Neural progenitor cell (in vitro differentiated cells): ENCODE measurements around the gene MTSS2. TPM values are rescaled to one million over a fixed set of nuclear protein-coding genes. Genes with fewer than 3 reads are reported as not detected.

Source experiments
- DNase-seq: peaks from one replicate; pipeline ENCODE4 v3.0.0-alpha.2; 2016; ENCODE audit warnings: low spot score
- H2AFZ ChIP-seq: fragments of 200-600 bp; sonication (generic); replicated peaks from 2 replicates; pipeline ENCODE4 v1.6.1; 2016; ENCODE audit warnings: antibody characterized with exemption
- H3F3A ChIP-seq: fragments of 200-600 bp; sonication (generic); 2 replicates; pipeline ENCODE4 v1.6.1; 2016; ENCODE audit warnings: antibody characterized with exemption, low read depth
- H3K27ac ChIP-seq: fragments of 200-600 bp; sonication (generic); 2 replicates; pipeline ENCODE4 v1.5.1; 2016; ENCODE audit warnings: mild to moderate bottlenecking
- H3K27me3 ChIP-seq: fragments of 200-600 bp; sonication (generic); 2 replicates; pipeline ENCODE4 v1.6.1; 2016; ENCODE audit warnings: mild to moderate bottlenecking, moderate library complexity
- H3K36me3 ChIP-seq: fragments of 200-600 bp; sonication (generic); 2 replicates; pipeline ENCODE4 v1.5.1; 2016
- H3K4me1 ChIP-seq: fragments of 200-600 bp; sonication (generic); 2 replicates; pipeline ENCODE4 v1.6.1; 2016; ENCODE audit warnings: mixed run types
- H3K4me2 ChIP-seq: fragments of 200-600 bp; sonication (generic); 2 replicates; pipeline ENCODE4 v1.6.1; 2016
- H3K4me3 ChIP-seq: fragments of 200-600 bp; sonication (generic); 2 replicates; pipeline ENCODE4 v1.5.1; 2016
- H3K79me2 ChIP-seq: fragments of 200-600 bp; sonication (generic); 2 replicates; pipeline ENCODE4 v1.6.1; 2016; ENCODE audit warnings: low read depth
- H3K9ac ChIP-seq: fragments of 200-600 bp; sonication (generic); 2 replicates; pipeline ENCODE4 v1.6.1; 2016
- H3K9me3 ChIP-seq: fragments of 200-600 bp; sonication (generic); 2 replicates; pipeline ENCODE4 v1.5.1; 2016; ENCODE audit warnings: low read depth
- H4K20me1 ChIP-seq: fragments of 200-600 bp; sonication (generic); 2 replicates; pipeline ENCODE4 v1.6.1; 2016; ENCODE audit warnings: low read depth
- H3K27ac Mint-ChIP-seq: 3 replicates; pipeline ENCODE4 v1.8.0; 2021; ENCODE audit warnings: mixed read lengths
- H3K27me3 Mint-ChIP-seq: 2 replicates; pipeline ENCODE4 v1.8.0; 2022; ENCODE audit warnings: low read depth, mild to moderate bottlenecking, inconsistent platforms, moderate library complexity, mixed read lengths; ENCODE audit not compliant: insufficient read depth
- H3K36me3 Mint-ChIP-seq: 3 replicates; pipeline ENCODE4 v1.8.0; 2021; ENCODE audit warnings: mixed read lengths
- H3K4me1 Mint-ChIP-seq: 3 replicates; pipeline ENCODE4 v1.8.0; 2021; ENCODE audit warnings: mixed read lengths
- H3K4me3 Mint-ChIP-seq: 3 replicates; pipeline ENCODE4 v1.8.0; 2021; ENCODE audit warnings: mild to moderate bottlenecking, moderate library complexity, mixed read lengths
- H3K9me3 Mint-ChIP-seq: 3 replicates; pipeline ENCODE4 v1.8.0; 2020; ENCODE audit warnings: mixed read lengths
- CTCF ChIP-seq: fragments of 200-600 bp; sonication (generic); IDR thresholded peaks from 2 replicates; pipeline ENCODE4 v1.5.1; 2017; ENCODE audit warnings: antibody characterized with exemption, mild to moderate bottlenecking
- EZH2 ChIP-seq: fragments of 200-600 bp; sonication (generic); IDR thresholded peaks from 2 replicates; pipeline ENCODE4 v1.6.1; 2017; ENCODE audit warnings: antibody characterized with exemption, mild to moderate bottlenecking, moderate library complexity
- EZH2phosphoT487 ChIP-seq: fragments of 200-600 bp; sonication (generic); IDR thresholded peaks from 2 replicates; pipeline ENCODE4 v1.6.1; 2017; ENCODE audit warnings: antibody characterized with exemption
- total RNA-seq: library from RNA; depleted of rRNA; stranded (reverse); fragments of >200 nt; gene quantifications from 2 replicates; pipeline ENCODE4 v1.2.3, GENCODE V29; 2015; ENCODE audit warnings: low replicate concordance

Gene MTSS2
- total RNA-seq, 1 donor from 2014 or later: 6.2 TPM

- Histone ChIP-seq H3K79me2 (no peaks in the 10 kb centered on the region), H3K9me3 (no peaks in the 10 kb centered on the region), H2AFZ (no peak overlapping the region), H3K36me3 (no peaks in the 10 kb centered on the region), H4K20me1 (peaks cover 3% of the 10 kb centered on the region), H3K4me2 (no peak overlapping the region), H3K27me3 (no peaks in the 10 kb centered on the region), H3F3A (no peaks in the 10 kb centered on the region), H3K4me3 (no peak overlapping the region), H3K9ac (no peak overlapping the region), H3K27ac (no peak overlapping the region), H3K4me1 (peaks cover 31% of the 10 kb centered on the region)
- Mint-ChIP-seq H3K4me1 (peaks cover 62% of the 10 kb centered on the region), H3K4me3 (no peak overlapping the region), H3K9me3 (no peaks in the 10 kb centered on the region), H3K27me3 (peaks cover 7% of the 10 kb centered on the region), H3K36me3 (peaks cover 4% of the 10 kb centered on the region), H3K27ac (peak overlapping the region; percentile 47)
- TF ChIP-seq EZH2 (no peak), EZH2phosphoT487 (no peak), CTCF (no peak)
- DNase-seq: no peak
These were observed 25.6 kb upstream of the MTSS2 start for GRCh38 chr16:70711211-70712031.

- H3K4me1 Mint-ChIP-seq: peaks cover 56% of the 10 kb centered on the region
- Histone ChIP-seq H3K4me2 (no peak overlapping the region), H3K27me3 (no peaks in the 10 kb centered on the region), H3K36me3 (no peaks in the 10 kb centered on the region), H2AFZ (no peak overlapping the region), H4K20me1 (peaks cover 3% of the 10 kb centered on the region), H3K9ac (no peak overlapping the region), H3K79me2 (no peaks in the 10 kb centered on the region), H3K4me1 (peaks cover 29% of the 10 kb centered on the region), H3K27ac (no peak overlapping the region), H3F3A (no peaks in the 10 kb centered on the region), H3K4me3 (no peak overlapping the region), H3K9me3 (no peaks in the 10 kb centered on the region)
- peak overlapping the region; percentile 37 for H3K27ac Mint-ChIP-seq
- H3K4me3 Mint-ChIP-seq: peak overlapping the region; percentile 21
- no peaks in the 10 kb centered on the region for H3K9me3 Mint-ChIP-seq
- peaks cover 4% of the 10 kb centered on the region for H3K36me3 Mint-ChIP-seq
- no peak for DNase-seq
- TF ChIP-seq EZH2phosphoT487 (no peak), CTCF (no peak), EZH2 (no peak)
- H3K27me3 Mint-ChIP-seq: peaks cover 7% of the 10 kb centered on the region
These were observed 24.8 kb upstream of the MTSS2 start for GRCh38 chr16:70710422-70711210.

- peaks cover 23% of the 10 kb centered on the region for H3K4me1 ChIP-seq
- H3K27ac ChIP-seq: no peak overlapping the region
- H3F3A ChIP-seq: no peaks in the 10 kb centered on the region
- peaks cover 3% of the 10 kb centered on the region for H4K20me1 ChIP-seq
- H3K79me2 ChIP-seq: no peaks in the 10 kb centered on the region
- TF ChIP-seq EZH2 (no peak), EZH2phosphoT487 (no peak), CTCF (no peak)
- H3K27me3 ChIP-seq: no peaks in the 10 kb centered on the region
- Mint-ChIP-seq H3K9me3 (no peaks in the 10 kb centered on the region), H3K4me1 (peaks cover 49% of the 10 kb centered on the region), H3K4me3 (no peak overlapping the region), H3K27me3 (peaks cover 2% of the 10 kb centered on the region), H3K27ac (no peak overlapping the region), H3K36me3 (peaks cover 4% of the 10 kb centered on the region)
- H3K9me3 ChIP-seq: no peaks in the 10 kb centered on the region
- H3K36me3 ChIP-seq: no peaks in the 10 kb centered on the region
- H3K4me2 ChIP-seq: no peak overlapping the region
- H3K9ac ChIP-seq: no peak overlapping the region
- no peak for DNase-seq
- no peak overlapping the region for H3K4me3 ChIP-seq
- H2AFZ ChIP-seq: no peak overlapping the region
These were observed 24.1 kb upstream of the MTSS2 start for GRCh38 chr16:70709942-70710341.
